A549 (cell line): ENCODE data around the gene APOA1. TPM values are rescaled to one million over a fixed set of nuclear protein-coding genes. Genes with fewer than 3 reads are reported as not detected.

Source experiments
- ATAC-seq, 2 experiments: fragments of 200-7000 bp in 1 of 2; fragments of >200 bp in 1 of 2; cut with Nextera tagmentation in 1 of 2; cut with Tn5 transposase in 1 of 2; 3 replicates each; pipeline versions ENCODE4 v1.8.0 to v1.9.1; 2018 to 2020; ENCODE audit warnings: mild to moderate bottlenecking in 1 of 2, moderate library complexity in 1 of 2
- CTCF ChIA-PET: fragments of 300-600 bp; sonication (Branson Sonifier 250); formaldehyde crosslinking; extraction: SDS; loops from one replicate; lab custom pipeline; 2021; ENCODE audit warnings: antibody characterized with exemption, inconsistent platforms; lab: Yijun Ruan, JAX
- POLR2A ChIA-PET: fragments of 350-600 bp; formaldehyde crosslinking; extraction: SDS; loops from one replicate; lab custom pipeline; 2021; ENCODE audit warnings: antibody characterized with exemption, inconsistent platforms; lab: Yijun Ruan, JAX
- DNase-seq, 2 experiments: peaks; one replicate each; pipeline versions ENCODE4 v3.0.0 to v3.0.0-alpha.2; 2011 to 2016; ENCODE audit warnings: low read depth in 1 of 2, low spot score in 1 of 2
- FAIRE-seq: peaks from 2 replicates; lab custom pipeline; 2011; peaks lifted over from hg19 to GRCh38; lab: Jason Lieb, UNC
- H3K27ac ChIP-seq, 2 experiments: fragments of >200 bp; sonication (Bioruptor Twin); formaldehyde crosslinking; 3 replicates each; pipeline ENCODE4 v1.5.1; 2016 to 2017
- H3K4me1 ChIP-seq: fragments of >200 bp; sonication (Bioruptor Twin); formaldehyde crosslinking; 3 replicates; pipeline ENCODE4 v1.6.1; 2016
- H3K4me2 ChIP-seq: fragments of >200 bp; sonication (Bioruptor Twin); formaldehyde crosslinking; 3 replicates; pipeline ENCODE4 v1.6.1; 2016
- H3K4me3 ChIP-seq: fragments of >200 bp; sonication (Bioruptor Twin); formaldehyde crosslinking; 3 replicates; pipeline ENCODE4 v1.5.1; 2016
- H3K9me3 ChIP-seq: fragments of >200 bp; sonication (Bioruptor Twin); formaldehyde crosslinking; 3 replicates; pipeline ENCODE4 v1.6.1; 2016
- ATOH8 ChIP-seq: fragments of 250-450 bp; sonication (Bioruptor Pico); IDR thresholded peaks from 2 replicates; pipeline ENCODE4 v1.5.0; 2020; ENCODE audit warnings: low read depth, mild to moderate bottlenecking, moderate library complexity
- BHLHE40 ChIP-seq: IDR thresholded peaks from 2 replicates; pipeline ENCODE4 v1.6.1; 2012; ENCODE audit warnings: low read depth, low read length, inconsistent platforms
- CBX2 ChIP-seq: fragments of 200-600 bp; sonication (generic); IDR thresholded peaks from 2 replicates; pipeline ENCODE4 v1.6.1; 2016; ENCODE audit warnings: low read depth, mild to moderate bottlenecking, borderline replicate concordance
- CEBPB ChIP-seq, 2 experiments: fragments of >200 bp in 1 of 2; sonication (Bioruptor Twin) in 1 of 2; formaldehyde crosslinking in 1 of 2; IDR thresholded peaks; 2 replicates each; pipeline ENCODE4 v1.6.1; 2012 to 2016
- ESRRA ChIP-seq: fragments of 150-350 bp; IDR thresholded peaks from 2 replicates; pipeline ENCODE4 v1.6.1; 2014; ENCODE audit warnings: mild to moderate bottlenecking, low read length, borderline replicate concordance
- FOSB ChIP-seq: fragments of 250-450 bp; sonication (Bioruptor Pico); IDR thresholded peaks from 2 replicates; pipeline ENCODE4 v1.5.0; 2020; ENCODE audit warnings: mild to moderate bottlenecking, moderate library complexity
- HES2 ChIP-seq: fragments of >200 bp; sonication (Bioruptor Twin); formaldehyde crosslinking; IDR thresholded peaks from 2 replicates; pipeline ENCODE4 v1.6.1; 2016
- MAFK ChIP-seq: fragments of 450-650 bp; IDR thresholded peaks from 2 replicates; pipeline ENCODE4 v1.6.1; 2014; ENCODE audit not compliant: partially characterized antibody
- NFE2L2 ChIP-seq: fragments of 150-350 bp; conservative IDR thresholded peaks from 2 replicates; pipeline ENCODE4 v1.6.1; 2014; ENCODE audit warnings: low read length
- PHF8 ChIP-seq: fragments of 200-600 bp; sonication (generic); IDR thresholded peaks from 2 replicates; pipeline ENCODE4 v1.6.1; 2016; ENCODE audit warnings: low read depth, mild to moderate bottlenecking, antibody characterized with exemption, moderate library complexity, borderline replicate concordance
- RFX5 ChIP-seq: fragments of 450-650 bp; IDR thresholded peaks from 2 replicates; pipeline ENCODE4 v1.7.1; 2014; ENCODE audit warnings: antibody characterized with exemption, mild to moderate bottlenecking, moderate library complexity
- USF2 ChIP-seq: fragments of 450-650 bp; IDR thresholded peaks from 2 replicates; pipeline ENCODE4 v1.6.1; 2014; ENCODE audit warnings: antibody characterized with exemption
- ZC3H11A ChIP-seq: fragments of 450-650 bp; IDR thresholded peaks from 2 replicates; pipeline ENCODE4 v1.6.1; 2014; ENCODE audit warnings: antibody characterized with exemption, mild to moderate bottlenecking
- ZNF302 ChIP-seq: fragments of 250-450 bp; sonication (Bioruptor Pico); IDR thresholded peaks from 2 replicates; pipeline ENCODE4 v1.9.0; 2021; ENCODE audit warnings: inconsistent platforms, mild to moderate bottlenecking, moderate library complexity
- ZSCAN20 ChIP-seq: fragments of 250-450 bp; sonication (Bioruptor Pico); IDR thresholded peaks from 2 replicates; pipeline ENCODE4 v1.8.0; 2022; ENCODE audit warnings: mild to moderate bottlenecking, moderate library complexity
- WGBS: methylation state at CpG from one replicate; pipeline ENCODE4 v1.1.6; 2017; ENCODE audit errors: missing lambda C conversion rate; 5-methylcytosine and 5-hydroxymethylcytosine counted together
- polyA plus RNA-seq, 4 experiments: library from polyadenylated mRNA; depleted of rRNA in 3 of 4; stranded (reverse); fragments of >200 nt; fragmentation: RNase III in 1 of 4; extraction: RNeasy Plus Mini Kit Qiagen cat#74134 plus additional on column Dnase treatment in 1 of 4; gene quantifications; 2 replicates in 3 of 4; 3 replicates in 1 of 4; pipeline ENCODE4 v1.2.3, GENCODE V29; 2011 to 2017

The APOA1 gene
- polyA plus RNA-seq, 2 of the 4 experiments (the other 2 are of a cell fraction): 0.23 TPM; not detected in 1

GRCh38 chr11:116798368-116798767 is 39.1 kb downstream of the APOA1 start:
- ATAC-seq: no peak
- no peak for TF ChIP-seq ZSCAN20 (CRISPR knock-in tag)
- no peak overlapping the region for H3K4me2 ChIP-seq
- 0 out of 3 replicates have a peak, but pooled peaks cover 3% of the 10 kb centered on the region for H3K4me1 ChIP-seq
- DNase-seq: no peak
- H3K4me3 ChIP-seq: no peak overlapping the region
- no peak for FAIRE-seq
- ChIA-PET CTCF (interaction anchor here (1.2 kb wide), 1 partner anchor 23 kb away, joined by 3 read pairs; no protein-coding TSS in a partner anchor), POLR2A (no interaction called here)
- no peak overlapping the region for H3K27ac ChIP-seq
- 82% methylated on average over 5 of the region's 5 CpGs for WGBS
- no peaks in the 10 kb centered on the region for H3K9me3 ChIP-seq

- Histone ChIP-seq H3K9me3 (no peaks in the 10 kb centered on the region), H3K4me1 (0 out of 3 replicates have a peak, but pooled peaks cover 3% of the 10 kb centered on the region)
- CTCF ChIA-PET: no interaction called here
These were observed 39.6 kb downstream of the APOA1 start for GRCh38 chr11:116797816-116798215.

GRCh38 chr11:116796548-116796947 is 40.9 kb downstream of the APOA1 start:
- ChIA-PET CTCF (interaction anchor here (1.9 kb wide), 1 partner anchor 310 kb away, joined by 6 read pairs; no protein-coding TSS in a partner anchor), POLR2A (no interaction called here)
- Histone ChIP-seq H3K4me3 (no peak overlapping the region), H3K4me2 (no peak overlapping the region), H3K9me3 (no peaks in the 10 kb centered on the region), H3K27ac (peak overlapping the region; percentile 16 to 58; a peak in 2 of 6 replicates), H3K4me1 (0 out of 3 replicates have a peak, but pooled peaks cover 3% of the 10 kb centered on the region)
- TF ChIP-seq CBX2 (no peak), NFE2L2 (peak; percentile 80), MAFK (peak; percentile 88)
- no peak for ATAC-seq
- WGBS: 75% methylated on average over 1 of the region's 1 CpG
- no peak for DNase-seq
- no peak for FAIRE-seq

More at GRCh38 chr11:116797816-116798215, 39.6 kb downstream of the APOA1 start:
- no peak for TF ChIP-seq RFX5
- FAIRE-seq (no peak), ATAC-seq (no peak), DNase-seq (no peak)
- H3K27ac ChIP-seq: no peak overlapping the region
- no peak overlapping the region for H3K4me3 ChIP-seq
- no peak overlapping the region for H3K4me2 ChIP-seq
- 89% methylated on average over 5 of the region's 5 CpGs for WGBS
- POLR2A ChIA-PET: no interaction called here

- Histone ChIP-seq H3K4me1 (0 out of 3 replicates have a peak, but pooled peaks cover 3% of the 10 kb centered on the region), H3K4me3 (no peak overlapping the region), H3K9me3 (no peaks in the 10 kb centered on the region), H3K4me2 (no peak overlapping the region), H3K27ac (no peak overlapping the region)
- TF ChIP-seq HES2: no peak
- TF ChIP-seq BHLHE40: no peak
- TF ChIP-seq ZNF302 (CRISPR knock-in tag): no peak
- TF ChIP-seq CEBPB (IDR thresholded peaks at IDR 0.05): no peak
- TF ChIP-seq PHF8: no peak
- TF ChIP-seq FOSB (CRISPR knock-in tag): no peak
- CTCF ChIA-PET: interaction anchor here (0.7 to 8.8 kb wide), 5 partner anchors 31 to 431 kb away, joined by 3 to 114 read pairs (median 6); no protein-coding TSS in a partner anchor
- POLR2A ChIA-PET: no interaction called here
- DNase-seq (no peak), ATAC-seq (no peak), FAIRE-seq (no peak)
- WGBS: 86% methylated on average over 2 of the region's 2 CpGs
These were observed 42.6 kb downstream of the APOA1 start for GRCh38 chr11:116794851-116795250.

- ChIA-PET CTCF (interaction anchor here (0.7 to 8.8 kb wide), 7 partner anchors 15 to 433 kb away, joined by 3 to 114 read pairs (median 4); partner anchors contain the start of gene APOA1), POLR2A (no interaction called here)
- FAIRE-seq (no peak), ATAC-seq (no peak), DNase-seq (peak in 1 of 2 experiments; percentile 23)
- Histone ChIP-seq H3K4me1 (0 out of 3 replicates have a peak, but pooled peaks cover 3% of the 10 kb centered on the region), H3K4me3 (no peak overlapping the region), H3K4me2 (no peak overlapping the region), H3K27ac (no peak overlapping the region), H3K9me3 (no peaks in the 10 kb centered on the region)
- WGBS: 100% methylated on average over 1 of the region's 1 CpG
- TF ChIP-seq ATOH8 (CRISPR knock-in tag) (no peak), USF2 (0 out of 2 replicates have a peak, but pooled peaks have one; percentile 32), ZC3H11A (no peak), ESRRA (no peak)
- TF ChIP-seq, all 56 proteins: peak for 1
These were observed 43.7 kb downstream of the APOA1 start for GRCh38 chr11:116793772-116794097.
